SK-N-SH (cell line): ENCODE data around the gene RILPL2. TPM values are rescaled to one million over a fixed set of nuclear protein-coding genes. Genes with fewer than 3 reads are reported as not detected.

Experiments used
- CTCF ChIA-PET: fragments of 300-600, 350-600 bp; formaldehyde crosslinking; extraction: SDS; loops from one replicate; lab custom pipeline; 2021; lab: Yijun Ruan, JAX
- POLR2A ChIA-PET: fragments of 350-600 bp; sonication (Branson Sonifier 250); formaldehyde crosslinking; extraction: SDS; loops from one replicate; lab custom pipeline; 2020; ENCODE audit warnings: antibody characterized with exemption, inconsistent platforms; lab: Yijun Ruan, JAX
- DNase-seq: peaks from one replicate; pipeline ENCODE4 v3.0.0; 2012
- H2AFZ ChIP-seq: fragments of 200-600 bp; sonication (generic); 2 replicates; pipeline ENCODE4 v1.8.1; 2016; ENCODE audit warnings: antibody characterized with exemption, mild to moderate bottlenecking, low read depth
- H3F3A ChIP-seq: fragments of 200-600 bp; sonication (generic); replicated peaks from 2 replicates; pipeline ENCODE3; 2016; ENCODE audit warnings: antibody characterized with exemption, mild to moderate bottlenecking; ENCODE audit not compliant: insufficient read depth
- H3K27ac ChIP-seq, 2 experiments: fragments of 200-500 bp in 1 of 2; fragments of 200-600 bp in 1 of 2; sonication (Bioruptor generic) in 1 of 2; sonication (generic), shearing (Covaris generic) in 1 of 2; 2 replicates each; pipeline versions ENCODE4 v1.5.1 to v1.6.1; 2014 to 2016; ENCODE audit warnings: low read depth in 2 of 2, inconsistent platforms in 1 of 2, low read length in 1 of 2, mild to moderate bottlenecking in 1 of 2, mixed read lengths in 1 of 2
- H3K27me3 ChIP-seq: fragments of 200-600 bp; sonication (generic), shearing (Covaris generic); 2 replicates; pipeline ENCODE4 v1.6.1; 2016; ENCODE audit warnings: mixed run types; ENCODE audit not compliant: insufficient read depth
- H3K36me3 ChIP-seq, 2 experiments: fragments of 200-500 bp in 1 of 2; fragments of 200-600 bp in 1 of 2; sonication (Bioruptor generic) in 1 of 2; sonication (generic) in 1 of 2; replicated peaks in 1 of 2; 2 replicates each; pipeline versions ENCODE3 to v1.5.1; 2014 to 2016; ENCODE audit warnings: low read length in 1 of 2, mild to moderate bottlenecking in 1 of 2; ENCODE audit not compliant: insufficient read depth in 2 of 2, control insufficient read depth in 1 of 2
- H3K4me1 ChIP-seq, 2 experiments: fragments of 200-500 bp in 1 of 2; fragments of 200-600 bp in 1 of 2; sonication (Bioruptor generic) in 1 of 2; sonication (generic), shearing (Covaris generic) in 1 of 2; 2 replicates each; pipeline versions ENCODE4 v1.5.1 to v1.6.1; 2014 to 2016; ENCODE audit warnings: low read depth in 1 of 2, low read length in 1 of 2, mixed run types in 1 of 2; ENCODE audit not compliant: insufficient read depth in 2 of 2, control insufficient read depth in 1 of 2
- H3K4me2 ChIP-seq: fragments of 200-600 bp; sonication (generic), shearing (Covaris generic); 2 replicates; pipeline ENCODE4 v1.6.1; 2017; ENCODE audit warnings: mixed run types
- H3K4me3 ChIP-seq, 2 experiments: fragments of 200-500 bp in 1 of 2; fragments of 200-600 bp in 1 of 2; sonication (Bioruptor generic) in 1 of 2; sonication (generic), shearing (Covaris generic) in 1 of 2; 2 replicates each; pipeline versions ENCODE4 v1.5.1 to v1.8.1; 2014 to 2016; ENCODE audit warnings: low read depth in 2 of 2, inconsistent platforms in 1 of 2, low read length in 1 of 2, mild to moderate bottlenecking in 1 of 2, mixed read lengths in 1 of 2, moderate library complexity in 1 of 2
- H3K79me2 ChIP-seq: fragments of 200-600 bp; sonication (generic); 2 replicates; pipeline ENCODE4 v1.8.1; 2017; ENCODE audit warnings: mild to moderate bottlenecking; ENCODE audit not compliant: insufficient read depth
- H3K9ac ChIP-seq: fragments of 200-600 bp; sonication (generic); 2 replicates; pipeline ENCODE4 v1.6.1; 2017; ENCODE audit warnings: mixed run types
- H3K9me2 ChIP-seq: fragments of 200-600 bp; sonication (generic); 2 replicates; pipeline ENCODE4 v1.6.1; 2017; ENCODE audit warnings: mixed run types
- H3K9me3 ChIP-seq: fragments of 200-600 bp; sonication (generic); 2 replicates; pipeline ENCODE4 v1.6.1; 2017; ENCODE audit warnings: mixed run types, mild to moderate bottlenecking, moderate library complexity
- H4K20me1 ChIP-seq: fragments of 200-600 bp; sonication (generic); 2 replicates; pipeline ENCODE4 v1.6.1; 2017; ENCODE audit warnings: mild to moderate bottlenecking, mixed run types; ENCODE audit not compliant: insufficient read depth
- CHD2 ChIP-seq: fragments of 150-350 bp; IDR thresholded peaks from 2 replicates; pipeline ENCODE4 v1.6.1; 2018; ENCODE audit warnings: low read length; ENCODE audit not compliant: partially characterized antibody
- GABPA ChIP-seq: IDR thresholded peaks from 2 replicates; pipeline ENCODE4 v1.4.0; 2012; ENCODE audit warnings: low read depth, mild to moderate bottlenecking
- GATA2 ChIP-seq: sonication (generic); formaldehyde crosslinking; IDR thresholded peaks from 2 replicates; pipeline ENCODE4 v1.5.0; 2020; ENCODE audit warnings: mild to moderate bottlenecking, missing genetic modification reagents
- JUND ChIP-seq: IDR thresholded peaks from 2 replicates; pipeline ENCODE4 v1.4.0; 2012
- NRF1 ChIP-seq: IDR thresholded peaks from 2 replicates; pipeline ENCODE4 v1.6.1; 2012; ENCODE audit warnings: low read depth, mild to moderate bottlenecking, low read length
- RAD21 ChIP-seq: IDR thresholded peaks from 2 replicates; pipeline ENCODE4 v1.6.1; 2012; ENCODE audit warnings: mild to moderate bottlenecking, low read length
- RCOR1 ChIP-seq: fragments of 150-350 bp; IDR thresholded peaks from 2 replicates; pipeline ENCODE4 v1.6.1; 2017; ENCODE audit warnings: antibody characterized with exemption, low read length
- RFX5 ChIP-seq: IDR thresholded peaks from 2 replicates; pipeline ENCODE4 v1.6.1; 2012; ENCODE audit warnings: mild to moderate bottlenecking, improper control_type of control experiment, low read length
- RXRA ChIP-seq: IDR thresholded peaks from 2 replicates; pipeline ENCODE4 v1.4.0; 2012; ENCODE audit warnings: low read depth, mild to moderate bottlenecking, borderline replicate concordance
- SIN3A ChIP-seq: IDR thresholded peaks from 2 replicates; pipeline ENCODE4 v1.6.1; 2012; ENCODE audit warnings: low read depth, mild to moderate bottlenecking, low read length, moderate library complexity, borderline replicate concordance
- TAF1 ChIP-seq: IDR thresholded peaks from 2 replicates; pipeline ENCODE4 v1.6.1; 2012; ENCODE audit warnings: low read depth, mild to moderate bottlenecking, low read length, moderate library complexity, borderline replicate concordance
- TCF12 ChIP-seq: IDR thresholded peaks from 2 replicates; pipeline ENCODE4 v1.4.0; 2012
- YY1 ChIP-seq: IDR thresholded peaks from 2 replicates; pipeline ENCODE4 v1.4.0; 2012; ENCODE audit warnings: low read depth, mild to moderate bottlenecking
- WGBS: methylation state at CpG from one replicate; pipeline ENCODE4 v1.1.6; 2017; ENCODE audit warnings: low lambda C conversion rate; 5-methylcytosine and 5-hydroxymethylcytosine counted together
- polyA plus RNA-seq, 3 experiments: library from polyadenylated mRNA; depleted of rRNA; stranded (reverse); fragments of >200 nt; gene quantifications; 2 replicates each; pipeline ENCODE4 v1.2.3, GENCODE V29; 2012
- TF ChIP-seq, protein P1 (sequence below): fragments of 150-350 bp; IDR thresholded peaks from 2 replicates; pipeline ENCODE4 v1.6.1; 2016; ENCODE audit warnings: mild to moderate bottlenecking, low read depth, low read length
- TF ChIP-seq, protein P2 (sequence below): IDR thresholded peaks from 2 replicates; pipeline ENCODE4 v1.4.0; 2012; ENCODE audit warnings: low read depth, borderline replicate concordance
- TF ChIP-seq, protein P3 (sequence below): fragments of 150-350 bp; IDR thresholded peaks from 2 replicates; pipeline ENCODE4 v1.6.1; 2017; ENCODE audit warnings: antibody characterized with exemption, low read length, low read depth, borderline replicate concordance
- TF ChIP-seq, protein P4 (sequence below): IDR thresholded peaks from 2 replicates; pipeline ENCODE4 v1.6.1; 2012; ENCODE audit warnings: mild to moderate bottlenecking, low read depth, low read length, moderate library complexity
- TF ChIP-seq, protein P5 (sequence below): IDR thresholded peaks from 2 replicates; pipeline ENCODE4 v1.4.0; 2012; ENCODE audit warnings: low read depth
- TF ChIP-seq, protein P6 (sequence below): IDR thresholded peaks from 2 replicates; pipeline ENCODE4 v1.4.0; 2012; ENCODE audit warnings: low read depth, borderline replicate concordance

RILPL2 gene
- polyA plus RNA-seq, 1 of the 3 experiments (the other 2 are of a cell fraction) = 5.0 TPM

DNA sequence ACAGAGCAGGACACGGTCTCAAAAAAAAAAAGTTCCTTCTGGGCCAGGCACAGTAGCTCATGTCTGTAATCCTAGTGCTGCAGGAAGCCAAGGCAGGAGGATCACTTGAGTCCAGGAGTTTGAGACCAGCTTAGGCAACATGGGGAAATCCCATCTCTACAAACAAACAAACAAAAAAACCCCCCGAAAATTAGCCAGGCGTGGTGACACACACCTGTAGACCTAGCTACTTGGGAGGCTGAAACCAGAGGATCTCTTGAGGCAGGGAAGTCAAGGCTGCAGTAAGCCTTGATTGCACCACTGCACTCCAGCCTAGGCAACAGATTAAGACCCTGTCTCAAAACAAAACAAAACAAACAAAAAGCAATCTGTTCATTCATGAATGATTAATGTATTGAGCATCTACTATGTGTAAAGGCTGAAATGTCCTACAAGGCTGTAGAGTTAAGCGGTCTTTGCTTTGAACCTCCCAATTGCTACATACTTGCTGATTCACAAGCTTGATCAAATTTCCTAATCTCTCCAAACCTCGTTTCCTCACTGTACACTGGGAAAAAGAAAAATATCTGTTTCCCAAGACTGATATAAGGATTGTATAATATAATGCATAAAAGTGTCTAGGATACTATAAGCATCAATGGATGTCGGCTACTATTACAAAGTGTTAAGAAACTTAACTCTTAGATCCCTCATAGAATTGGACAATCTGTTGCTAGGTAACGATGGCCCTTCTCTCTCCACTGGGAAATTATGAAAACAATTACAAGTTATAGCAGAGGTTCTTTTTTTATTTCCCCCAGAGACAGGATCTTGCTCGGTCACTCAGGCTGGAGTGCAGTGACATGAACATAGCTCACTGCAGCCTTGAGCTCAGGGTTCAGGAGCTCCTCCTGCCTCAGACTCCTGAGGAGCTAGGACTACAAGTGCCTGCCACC is 7.9 kb upstream of the RILPL2 start:
- Histone ChIP-seq H3K9ac (no peak overlapping the region), H3K9me2 (no peaks in the 10 kb centered on the region), H3K27me3 (no peaks in the 10 kb centered on the region), H4K20me1 (no peaks in the 10 kb centered on the region), H3F3A (no peaks in the 10 kb centered on the region), H3K4me2 (no peak overlapping the region), H3K9me3 (no peaks in the 10 kb centered on the region), H3K27ac (no peak overlapping the region), H3K79me2 (no peaks in the 10 kb centered on the region), H2AFZ (no peak overlapping the region), H3K4me1 (peaks cover 0 to 2% of the 10 kb centered on the region in 2 experiments; a peak in 2 of 4 replicates), H3K36me3 (no peaks in the 10 kb centered on the region), H3K4me3 (no peak overlapping the region)
- DNase-seq = no peak
- TF ChIP-seq JUND = no peak
- TF ChIP-seq, protein P1, sequence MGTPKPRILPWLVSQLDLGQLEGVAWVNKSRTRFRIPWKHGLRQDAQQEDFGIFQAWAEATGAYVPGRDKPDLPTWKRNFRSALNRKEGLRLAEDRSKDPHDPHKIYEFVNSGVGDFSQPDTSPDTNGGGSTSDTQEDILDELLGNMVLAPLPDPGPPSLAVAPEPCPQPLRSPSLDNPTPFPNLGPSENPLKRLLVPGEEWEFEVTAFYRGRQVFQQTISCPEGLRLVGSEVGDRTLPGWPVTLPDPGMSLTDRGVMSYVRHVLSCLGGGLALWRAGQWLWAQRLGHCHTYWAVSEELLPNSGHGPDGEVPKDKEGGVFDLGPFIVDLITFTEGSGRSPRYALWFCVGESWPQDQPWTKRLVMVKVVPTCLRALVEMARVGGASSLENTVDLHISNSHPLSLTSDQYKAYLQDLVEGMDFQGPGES = no peak
- no peak for TF ChIP-seq TCF12
- no peak for TF ChIP-seq GABPA
- no peak for TF ChIP-seq TAF1
- TF ChIP-seq NRF1 = no peak
- no peak for TF ChIP-seq RXRA
- TF ChIP-seq CHD2 = no peak
- no peak for TF ChIP-seq SIN3A
- no peak for TF ChIP-seq RFX5
- TF ChIP-seq, protein P2, sequence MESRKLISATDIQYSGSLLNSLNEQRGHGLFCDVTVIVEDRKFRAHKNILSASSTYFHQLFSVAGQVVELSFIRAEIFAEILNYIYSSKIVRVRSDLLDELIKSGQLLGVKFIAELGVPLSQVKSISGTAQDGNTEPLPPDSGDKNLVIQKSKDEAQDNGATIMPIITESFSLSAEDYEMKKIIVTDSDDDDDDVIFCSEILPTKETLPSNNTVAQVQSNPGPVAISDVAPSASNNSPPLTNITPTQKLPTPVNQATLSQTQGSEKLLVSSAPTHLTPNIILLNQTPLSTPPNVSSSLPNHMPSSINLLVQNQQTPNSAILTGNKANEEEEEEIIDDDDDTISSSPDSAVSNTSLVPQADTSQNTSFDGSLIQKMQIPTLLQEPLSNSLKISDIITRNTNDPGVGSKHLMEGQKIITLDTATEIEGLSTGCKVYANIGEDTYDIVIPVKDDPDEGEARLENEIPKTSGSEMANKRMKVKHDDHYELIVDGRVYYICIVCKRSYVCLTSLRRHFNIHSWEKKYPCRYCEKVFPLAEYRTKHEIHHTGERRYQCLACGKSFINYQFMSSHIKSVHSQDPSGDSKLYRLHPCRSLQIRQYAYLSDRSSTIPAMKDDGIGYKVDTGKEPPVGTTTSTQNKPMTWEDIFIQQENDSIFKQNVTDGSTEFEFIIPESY = no peak
- TF ChIP-seq, protein P3, sequence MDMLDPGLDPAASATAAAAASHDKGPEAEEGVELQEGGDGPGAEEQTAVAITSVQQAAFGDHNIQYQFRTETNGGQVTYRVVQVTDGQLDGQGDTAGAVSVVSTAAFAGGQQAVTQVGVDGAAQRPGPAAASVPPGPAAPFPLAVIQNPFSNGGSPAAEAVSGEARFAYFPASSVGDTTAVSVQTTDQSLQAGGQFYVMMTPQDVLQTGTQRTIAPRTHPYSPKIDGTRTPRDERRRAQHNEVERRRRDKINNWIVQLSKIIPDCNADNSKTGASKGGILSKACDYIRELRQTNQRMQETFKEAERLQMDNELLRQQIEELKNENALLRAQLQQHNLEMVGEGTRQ = no peak
- TF ChIP-seq, protein P4, sequence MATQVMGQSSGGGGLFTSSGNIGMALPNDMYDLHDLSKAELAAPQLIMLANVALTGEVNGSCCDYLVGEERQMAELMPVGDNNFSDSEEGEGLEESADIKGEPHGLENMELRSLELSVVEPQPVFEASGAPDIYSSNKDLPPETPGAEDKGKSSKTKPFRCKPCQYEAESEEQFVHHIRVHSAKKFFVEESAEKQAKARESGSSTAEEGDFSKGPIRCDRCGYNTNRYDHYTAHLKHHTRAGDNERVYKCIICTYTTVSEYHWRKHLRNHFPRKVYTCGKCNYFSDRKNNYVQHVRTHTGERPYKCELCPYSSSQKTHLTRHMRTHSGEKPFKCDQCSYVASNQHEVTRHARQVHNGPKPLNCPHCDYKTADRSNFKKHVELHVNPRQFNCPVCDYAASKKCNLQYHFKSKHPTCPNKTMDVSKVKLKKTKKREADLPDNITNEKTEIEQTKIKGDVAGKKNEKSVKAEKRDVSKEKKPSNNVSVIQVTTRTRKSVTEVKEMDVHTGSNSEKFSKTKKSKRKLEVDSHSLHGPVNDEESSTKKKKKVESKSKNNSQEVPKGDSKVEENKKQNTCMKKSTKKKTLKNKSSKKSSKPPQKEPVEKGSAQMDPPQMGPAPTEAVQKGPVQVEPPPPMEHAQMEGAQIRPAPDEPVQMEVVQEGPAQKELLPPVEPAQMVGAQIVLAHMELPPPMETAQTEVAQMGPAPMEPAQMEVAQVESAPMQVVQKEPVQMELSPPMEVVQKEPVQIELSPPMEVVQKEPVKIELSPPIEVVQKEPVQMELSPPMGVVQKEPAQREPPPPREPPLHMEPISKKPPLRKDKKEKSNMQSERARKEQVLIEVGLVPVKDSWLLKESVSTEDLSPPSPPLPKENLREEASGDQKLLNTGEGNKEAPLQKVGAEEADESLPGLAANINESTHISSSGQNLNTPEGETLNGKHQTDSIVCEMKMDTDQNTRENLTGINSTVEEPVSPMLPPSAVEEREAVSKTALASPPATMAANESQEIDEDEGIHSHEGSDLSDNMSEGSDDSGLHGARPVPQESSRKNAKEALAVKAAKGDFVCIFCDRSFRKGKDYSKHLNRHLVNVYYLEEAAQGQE = no peak
- TF ChIP-seq YY1 = no peak
- TF ChIP-seq RAD21 = no peak
- TF ChIP-seq RCOR1 = no peak
- TF ChIP-seq, protein P5, sequence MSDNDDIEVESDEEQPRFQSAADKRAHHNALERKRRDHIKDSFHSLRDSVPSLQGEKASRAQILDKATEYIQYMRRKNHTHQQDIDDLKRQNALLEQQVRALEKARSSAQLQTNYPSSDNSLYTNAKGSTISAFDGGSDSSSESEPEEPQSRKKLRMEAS = no peak
- TF ChIP-seq, protein P6, sequence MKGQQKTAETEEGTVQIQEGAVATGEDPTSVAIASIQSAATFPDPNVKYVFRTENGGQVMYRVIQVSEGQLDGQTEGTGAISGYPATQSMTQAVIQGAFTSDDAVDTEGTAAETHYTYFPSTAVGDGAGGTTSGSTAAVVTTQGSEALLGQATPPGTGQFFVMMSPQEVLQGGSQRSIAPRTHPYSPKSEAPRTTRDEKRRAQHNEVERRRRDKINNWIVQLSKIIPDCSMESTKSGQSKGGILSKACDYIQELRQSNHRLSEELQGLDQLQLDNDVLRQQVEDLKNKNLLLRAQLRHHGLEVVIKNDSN = no peak
- no peak for TF ChIP-seq GATA2
- ChIA-PET POLR2A (no interaction called here), CTCF (interaction anchor here (1.1 kb wide), 1 partner anchor 9 kb away, joined by 3 read pairs; no protein-coding TSS in a partner anchor)
- 80% methylated on average over 8 of the region's 8 CpGs for WGBS
